SK-N-DZ (cell line): Measurements from ENCODE around the gene SYCN.
A peak's percentile ranks its signal among the peaks of the same experiment; 100 is the strongest.

Experiments
- DNase-seq: peaks from one replicate; pipeline ENCODE4 v3.0.0-alpha.2; 2015; ENCODE audit warnings: low spot score

Gene SYCN

DNA sequence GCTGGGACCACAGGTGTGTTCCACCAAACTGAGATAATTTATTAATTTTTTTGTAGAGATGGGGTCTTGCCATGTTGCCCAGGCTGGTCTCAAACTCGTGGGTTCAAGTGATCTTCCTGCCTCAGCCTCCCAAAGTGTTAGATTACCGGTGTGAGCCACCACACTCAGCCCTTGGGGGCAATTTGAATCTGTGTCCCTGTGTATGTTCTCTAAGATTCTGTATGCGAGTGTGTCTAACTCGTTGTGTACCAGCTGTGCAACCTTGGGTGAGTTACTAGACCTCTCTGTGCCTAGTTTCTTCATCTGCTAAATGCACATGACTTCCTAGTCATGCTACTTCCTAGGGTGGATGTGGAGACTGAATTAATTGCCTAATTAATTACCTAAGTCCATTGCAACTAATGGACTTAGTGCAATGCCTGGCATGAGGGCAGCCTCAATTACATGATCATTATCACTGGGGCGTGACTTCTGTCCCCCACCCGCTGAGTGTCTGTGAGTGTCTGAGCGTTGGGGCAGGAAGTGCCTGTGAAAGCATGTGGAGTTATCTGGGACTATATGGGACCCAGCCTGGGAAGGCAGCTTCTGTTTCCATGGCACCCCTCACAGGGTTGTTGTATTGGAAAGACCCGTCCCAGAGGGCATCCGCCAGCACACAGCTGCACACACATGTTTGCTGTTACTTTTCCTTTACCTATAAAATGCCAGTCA, 9.1 kb downstream of the SYCN start:
- DNase-seq, result no peak

- no peak for DNase-seq
These were observed 10.3 kb downstream of the SYCN start for GRCh38 chr19:39193803-39194202.

- no peak for DNase-seq
These were observed 11.2 kb downstream of the SYCN start for GRCh38 chr19:39192846-39193245.

GRCh38 chr19:39190768-39191167, 13.3 kb downstream of the SYCN start:
- no peak for DNase-seq

- DNase-seq, result no peak
These were observed 15.1 kb downstream of the SYCN start for GRCh38 chr19:39188960-39189359.

GRCh38 chr19:39187552-39187943, 16.5 kb downstream of the SYCN start:
- peak; percentile 32 for DNase-seq

- no peak for DNase-seq
These were observed 17.7 kb downstream of the SYCN start for GRCh38 chr19:39186391-39186790.

- DNase-seq, result no peak
These were observed 21.0 kb downstream of the SYCN start for GRCh38 chr19:39183104-39183503.

- no peak for DNase-seq
These were observed 21.9 kb downstream of the SYCN start for GRCh38 chr19:39182174-39182505.

- DNase-seq, result no peak
These were observed 22.4 kb downstream of the SYCN start for GRCh38 chr19:39181500-39182173.

- DNase-seq, result no peak
These were observed 23.3 kb downstream of the SYCN start for GRCh38 chr19:39180749-39181148.

DNA sequence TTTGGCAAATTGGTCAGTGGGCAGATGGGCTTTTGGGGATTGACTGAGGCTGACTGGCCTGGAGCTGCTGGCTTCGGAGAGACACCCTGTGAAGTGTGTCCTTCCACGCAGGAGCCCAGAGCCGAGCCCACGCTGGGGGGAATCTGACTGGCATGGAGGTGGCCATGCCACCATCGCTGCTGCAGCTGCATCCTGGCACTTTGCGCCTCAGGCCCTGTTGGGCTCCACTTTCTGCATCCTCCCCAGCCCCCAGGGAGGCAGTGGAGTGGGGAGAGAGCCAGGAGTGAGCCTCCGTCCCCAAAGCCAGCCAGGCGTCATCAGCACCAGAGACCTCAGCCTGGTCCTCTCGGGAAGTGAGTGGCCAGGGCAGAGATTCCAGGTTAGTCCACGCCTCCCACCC, 24.3 kb downstream of the SYCN start:
- DNase-seq, result no peak

DNA sequence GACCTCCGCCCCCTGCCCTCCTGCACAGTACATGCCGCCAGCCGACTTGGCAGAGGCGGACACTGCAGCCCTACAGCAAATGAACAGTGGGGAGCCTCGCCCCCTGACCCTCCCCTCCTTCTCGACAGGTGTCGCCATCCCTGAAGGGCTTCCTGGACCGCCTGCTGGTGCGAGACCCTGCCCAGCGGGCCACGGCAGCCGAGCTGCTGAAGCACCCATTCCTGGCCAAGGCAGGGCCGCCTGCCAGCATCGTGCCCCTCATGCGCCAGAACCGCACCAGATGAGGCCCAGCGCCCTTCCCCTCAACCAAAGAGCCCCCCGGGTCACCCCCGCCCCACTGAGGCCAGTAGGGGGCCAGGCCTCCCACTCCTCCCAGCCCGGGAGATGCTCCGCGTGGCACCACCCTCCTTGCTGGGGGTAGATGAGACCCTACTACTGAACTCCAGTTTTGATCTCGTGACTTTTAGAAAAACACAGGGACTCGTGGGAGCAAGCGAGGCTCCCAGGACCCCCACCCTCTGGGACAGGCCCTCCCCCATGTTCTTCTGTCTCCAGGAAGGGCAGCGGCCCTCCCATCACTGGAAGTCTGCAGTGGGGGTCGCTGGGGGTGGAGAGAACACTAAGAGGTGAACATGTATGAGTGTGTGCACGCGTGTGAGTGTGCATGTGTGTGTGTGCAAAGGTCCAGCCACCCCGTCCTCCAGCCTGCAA, 25.6 kb downstream of the SYCN start:
- no peak for DNase-seq

DNA sequence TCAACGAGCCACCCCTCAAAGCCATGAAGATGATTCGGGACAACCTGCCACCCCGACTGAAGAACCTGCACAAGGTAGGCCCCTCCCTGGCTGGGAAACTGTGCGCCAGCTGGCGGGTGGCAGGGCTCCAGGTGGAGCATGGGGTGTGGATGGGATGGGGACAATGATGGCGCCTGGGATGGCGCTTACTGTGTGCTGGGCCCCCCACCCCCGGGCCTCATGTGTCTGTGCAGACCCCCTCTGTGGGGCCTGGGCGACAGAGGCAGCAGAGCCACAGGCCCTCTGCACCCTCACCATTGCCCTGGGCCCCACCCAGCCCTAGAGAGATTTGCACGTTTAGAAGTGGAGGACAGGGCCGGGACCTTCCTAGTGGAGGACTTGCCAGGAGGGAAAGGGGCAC, 26.3 kb downstream of the SYCN start:
- DNase-seq, result no peak

DNA sequence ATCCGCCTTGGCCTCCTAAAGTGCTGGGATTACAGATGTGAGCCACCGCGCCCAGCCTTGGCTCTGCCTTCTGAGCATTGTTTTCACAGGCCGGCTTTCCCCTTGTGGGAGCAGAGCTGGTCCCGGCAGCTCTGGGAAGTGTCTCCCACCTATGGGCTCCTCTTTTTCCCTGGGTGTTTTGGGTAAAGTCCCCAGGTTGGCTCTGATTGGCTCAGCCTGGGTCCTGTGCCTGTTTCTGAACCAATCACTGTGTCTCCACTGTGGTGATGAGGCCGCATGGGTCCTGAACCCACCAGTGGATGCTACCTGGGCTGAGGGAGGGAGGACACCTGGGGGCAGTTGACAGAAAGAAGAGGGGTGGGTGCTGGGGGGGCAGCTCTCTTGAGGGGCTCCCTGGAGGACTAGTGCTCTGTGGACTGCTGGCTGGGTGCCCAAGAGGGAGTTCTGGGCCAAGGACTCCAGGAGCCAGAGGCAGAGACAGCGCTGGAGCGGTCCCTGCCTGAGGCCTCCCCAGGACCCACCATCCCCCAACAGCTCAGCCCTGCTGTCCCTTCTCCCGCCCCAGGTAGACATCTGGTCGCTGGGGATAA, 26.9 kb downstream of the SYCN start:
- DNase-seq, result no peak

DNA sequence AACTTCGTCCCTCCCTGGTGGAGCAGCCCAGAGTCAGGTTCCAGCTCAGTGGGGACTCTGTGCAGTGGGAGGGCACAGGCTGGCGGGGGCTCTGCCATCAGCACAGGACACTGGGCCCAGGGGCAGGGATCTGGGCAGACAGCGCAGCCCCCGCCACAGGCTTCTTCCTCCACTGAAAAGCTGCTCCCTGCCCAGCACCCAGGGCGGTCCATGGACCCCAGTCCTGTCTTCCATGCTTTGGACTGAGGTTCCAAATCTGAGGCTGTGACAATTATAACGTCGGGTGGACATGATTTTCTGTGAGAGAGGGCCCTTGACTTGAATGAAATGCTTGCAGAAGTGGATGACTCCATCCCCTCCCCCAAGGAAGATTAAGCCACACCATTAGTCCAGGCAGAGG, 28.5 kb downstream of the SYCN start:
- DNase-seq, result no peak

DNA sequence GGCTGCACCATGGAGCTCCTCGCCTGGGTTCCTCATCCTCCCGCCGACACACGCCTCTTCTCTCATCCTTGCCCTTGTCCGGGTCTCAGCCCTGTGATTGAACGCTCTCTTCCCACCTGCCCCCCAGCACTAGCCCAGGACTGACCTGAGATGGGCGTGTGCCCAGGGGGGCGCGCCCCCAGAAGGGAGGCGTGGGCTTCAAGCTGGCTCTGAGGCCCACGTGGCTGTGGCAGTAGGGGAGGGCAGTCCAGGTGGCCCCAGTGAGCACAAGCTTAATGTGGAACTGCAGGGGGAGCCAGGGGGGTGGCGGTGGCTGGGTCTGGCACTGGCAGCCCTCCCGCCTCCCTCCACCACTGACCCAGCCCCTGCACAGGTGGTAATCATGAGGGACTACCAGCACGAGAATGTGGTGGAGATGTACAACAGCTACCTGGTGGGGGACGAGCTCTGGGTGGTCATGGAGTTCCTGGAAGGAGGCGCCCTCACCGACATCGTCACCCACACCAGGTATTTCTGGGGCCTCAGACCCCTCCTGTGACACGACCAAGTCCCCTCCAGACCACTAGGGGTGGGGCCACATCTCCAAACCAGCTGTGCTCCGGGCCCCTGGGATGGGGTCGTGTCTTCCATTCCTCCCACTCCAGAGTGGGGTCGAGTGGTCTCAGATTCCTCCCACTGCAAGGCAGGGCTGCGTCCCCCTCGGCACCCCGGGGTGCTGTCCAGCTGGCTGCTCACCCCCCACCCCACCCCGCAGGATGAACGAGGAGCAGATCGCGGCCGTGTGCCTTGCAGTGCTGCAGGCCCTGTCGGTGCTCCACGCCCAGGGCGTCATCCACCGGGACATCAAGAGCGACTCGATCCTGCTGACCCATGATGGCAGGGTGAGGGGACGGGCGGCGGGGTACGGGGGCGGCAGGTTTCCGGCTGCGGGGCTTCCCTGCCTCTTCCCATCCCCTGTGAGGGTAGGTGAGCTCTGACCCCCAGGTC, 29.2 kb downstream of the SYCN start:
- DNase-seq, result no peak

- no peak for DNase-seq
These were observed 29.9 kb downstream of the SYCN start for GRCh38 chr19:39174142-39174541.

GRCh38 chr19:39173502-39173991, 30.5 kb downstream of the SYCN start:
- DNase-seq, result no peak

- no peak for DNase-seq
These were observed 31.2 kb downstream of the SYCN start for GRCh38 chr19:39172700-39173501.
